Measurements from ENCODE around the gene UBE2S. TPM values are rescaled to one million over a fixed set of nuclear protein-coding genes. Genes with fewer than 3 reads are reported as not detected.
"Not testable (repeated sequence)": the region's sequence is repeated elsewhere in the genome, so short reads cannot be mapped to it uniquely, and the experiment has no call there.

The UBE2S gene
- polyA plus RNA-seq, 1 donor: 47.2 TPM

- DNase-seq: no peak
These were observed 1.9 kb downstream of the UBE2S start for GRCh38 chr19:55405638-55406037.

- no peak for DNase-seq
These were observed 5.1 kb downstream of the UBE2S start for GRCh38 chr19:55402509-55402908.

GRCh38 chr19:55401390-55401789 is 6.2 kb downstream of the UBE2S start:
- not testable (repeated sequence) for DNase-seq

GRCh38 chr19:55400281-55401087 is 7.1 kb downstream of the UBE2S start:
- DNase-seq: no peak

- no peak for DNase-seq
These were observed 9.2 kb downstream of the UBE2S start for GRCh38 chr19:55398200-55398925.

GRCh38 chr19:55392820-55393761 is 14.5 kb downstream of the UBE2S start:
- DNase-seq: no peak

- DNase-seq: no peak
These were observed 15.6 kb downstream of the UBE2S start for GRCh38 chr19:55391702-55392615.

- DNase-seq: no peak
These were observed 16.4 kb downstream of the UBE2S start for GRCh38 chr19:55391191-55391670.

- no peak for DNase-seq
These were observed 17.1 kb downstream of the UBE2S start for GRCh38 chr19:55390461-55390880.

GRCh38 chr19:55389386-55390317 is 17.9 kb downstream of the UBE2S start:
- no peak for DNase-seq

GRCh38 chr19:55387736-55388497 is 19.7 kb downstream of the UBE2S start:
- DNase-seq: no peak

GRCh38 chr19:55386493-55386971 is 21.1 kb downstream of the UBE2S start:
- no peak for DNase-seq

GRCh38 chr19:55385724-55386492 is 21.7 kb downstream of the UBE2S start, which contains the start of gene RPL28:
RPL28 (plus strand) TSS chr19:55385932; CDS start chr19:55386358, 426 bp downstream.
- peak; percentile 99 for DNase-seq

GRCh38 chr19:55384920-55385723 is 22.5 kb downstream of the UBE2S start:
- DNase-seq: peak; percentile 97

- no peak for DNase-seq
These were observed 23.3 kb downstream of the UBE2S start, which contains the start of gene TMEM238 for GRCh38 chr19:55384131-55384919. TMEM238 (minus strand) TSS chr19:55384292; CDS start chr19:55384259, 33 bp downstream.

Data from hindlimb muscle (tissue), 1 donor.